ENCODE results near the gene FBXO47.

Gene FBXO47, protein sequence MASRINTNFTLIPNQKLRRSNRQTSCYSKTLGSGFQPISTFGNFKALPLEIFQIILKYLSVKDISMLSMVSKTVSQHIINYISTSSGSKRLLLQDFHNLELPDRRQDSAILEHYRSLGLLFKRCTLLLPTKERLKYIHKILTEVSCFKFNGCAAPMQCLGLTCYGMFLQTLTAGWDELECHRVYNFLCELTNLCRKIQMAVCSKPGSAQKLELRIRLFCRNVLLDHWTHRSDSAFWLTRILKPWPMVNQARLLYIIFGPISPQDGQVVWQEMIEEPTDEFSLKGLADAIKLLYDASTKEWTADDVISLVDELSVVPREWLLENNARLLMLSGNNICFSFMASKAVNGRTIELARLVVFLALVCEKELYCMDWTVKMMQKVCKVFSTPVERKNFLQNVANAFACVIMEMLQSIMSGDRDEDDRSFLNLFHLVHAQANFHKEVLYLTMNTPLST

DNA sequence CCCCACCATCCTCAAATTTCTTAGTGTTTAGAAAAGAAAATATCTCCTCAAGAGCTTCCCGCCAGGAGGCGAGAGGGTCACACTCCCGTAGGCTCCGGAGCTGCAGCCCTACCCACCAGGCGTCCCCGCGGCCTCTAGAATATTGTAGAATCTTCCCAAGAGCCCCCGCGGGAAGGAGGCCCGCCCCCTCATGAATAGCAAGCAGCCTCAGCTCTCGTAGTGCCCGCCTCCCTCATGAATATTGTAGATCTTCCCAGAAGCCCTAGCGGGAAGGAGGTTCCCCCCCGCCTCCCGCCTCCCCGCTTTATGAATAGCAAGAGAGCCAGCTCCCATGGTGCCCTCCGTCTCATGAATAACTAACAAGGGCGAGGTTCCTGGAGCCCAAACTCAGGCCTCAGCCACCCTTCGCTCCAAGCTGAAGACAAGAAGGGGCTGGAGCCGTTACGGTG, at the start of gene FBXO47:
TSS of gene FBXO47 (minus strand) at position 114 of the 449 bp plus-strand sequence. CDS start 4,378 bp downstream, outside the sequence.
- peak; percentile 80 for DNase-seq

DNA sequence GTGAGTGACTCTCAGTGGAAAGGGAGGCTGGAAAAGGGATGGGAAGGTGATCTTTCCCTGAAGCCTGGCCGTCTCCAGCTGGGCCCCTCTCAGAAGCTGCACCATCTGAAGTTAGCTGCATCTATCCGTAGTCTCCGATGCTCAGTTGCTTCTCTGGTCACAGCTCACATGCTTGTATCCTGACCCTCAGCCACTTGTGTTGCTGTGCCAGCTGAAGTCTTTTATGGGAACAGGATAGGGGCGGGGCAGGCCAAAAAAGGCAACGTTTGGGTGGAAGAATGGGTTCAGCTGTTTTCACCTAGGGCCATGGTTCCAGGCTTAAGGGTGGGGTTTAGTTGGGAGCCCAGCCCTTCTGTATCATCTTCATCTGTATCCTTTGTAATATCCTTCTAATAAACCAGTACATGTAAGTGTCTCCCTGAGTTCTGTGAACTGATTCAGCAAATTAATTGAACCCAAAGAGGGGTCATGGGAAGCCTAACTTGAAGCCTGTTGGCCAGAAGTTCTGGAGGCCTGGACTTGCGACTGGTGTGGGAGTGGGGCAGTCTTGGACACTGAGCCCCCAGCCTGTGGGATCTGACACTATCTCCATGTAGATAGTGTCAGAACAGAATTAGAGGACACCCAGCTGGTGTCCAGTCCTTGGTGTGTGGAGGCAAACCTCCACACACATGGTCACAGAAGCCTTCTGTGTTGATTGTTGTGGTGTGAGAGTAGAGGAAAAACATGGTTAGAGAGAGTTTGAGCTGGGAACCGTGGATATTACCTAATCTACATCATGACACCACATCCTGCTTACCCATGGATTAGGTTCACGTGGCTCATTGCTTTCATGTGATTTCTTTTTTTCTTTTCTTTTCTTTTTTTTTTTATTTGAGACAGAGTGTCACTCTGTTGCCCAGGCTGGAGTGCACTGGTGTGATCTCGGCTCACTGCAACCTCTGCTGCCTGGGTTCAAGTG, 49.3 kb upstream of the FBXO47 start:
- no peak for DNase-seq

DNA sequence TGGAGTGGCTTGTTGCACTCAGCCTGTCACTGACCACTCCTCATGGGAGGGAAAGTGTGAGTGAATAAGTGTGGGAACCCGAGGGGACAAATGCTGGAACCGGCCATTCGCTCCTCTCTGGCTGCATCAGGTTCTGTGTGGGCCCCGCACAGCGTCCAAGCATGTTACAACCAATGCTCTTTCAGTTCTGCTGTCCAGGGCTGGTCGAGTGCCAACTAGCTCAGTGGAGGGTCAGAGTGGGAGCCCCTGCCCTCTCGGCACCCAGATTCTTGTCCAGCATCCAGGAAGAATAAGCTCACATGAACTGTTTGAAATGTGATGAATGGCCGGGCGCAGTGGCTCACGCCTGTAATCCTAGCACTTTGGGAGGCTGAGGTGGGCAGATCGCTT, 48.3 kb upstream of the FBXO47 start:
- DNase-seq = no peak

DNA sequence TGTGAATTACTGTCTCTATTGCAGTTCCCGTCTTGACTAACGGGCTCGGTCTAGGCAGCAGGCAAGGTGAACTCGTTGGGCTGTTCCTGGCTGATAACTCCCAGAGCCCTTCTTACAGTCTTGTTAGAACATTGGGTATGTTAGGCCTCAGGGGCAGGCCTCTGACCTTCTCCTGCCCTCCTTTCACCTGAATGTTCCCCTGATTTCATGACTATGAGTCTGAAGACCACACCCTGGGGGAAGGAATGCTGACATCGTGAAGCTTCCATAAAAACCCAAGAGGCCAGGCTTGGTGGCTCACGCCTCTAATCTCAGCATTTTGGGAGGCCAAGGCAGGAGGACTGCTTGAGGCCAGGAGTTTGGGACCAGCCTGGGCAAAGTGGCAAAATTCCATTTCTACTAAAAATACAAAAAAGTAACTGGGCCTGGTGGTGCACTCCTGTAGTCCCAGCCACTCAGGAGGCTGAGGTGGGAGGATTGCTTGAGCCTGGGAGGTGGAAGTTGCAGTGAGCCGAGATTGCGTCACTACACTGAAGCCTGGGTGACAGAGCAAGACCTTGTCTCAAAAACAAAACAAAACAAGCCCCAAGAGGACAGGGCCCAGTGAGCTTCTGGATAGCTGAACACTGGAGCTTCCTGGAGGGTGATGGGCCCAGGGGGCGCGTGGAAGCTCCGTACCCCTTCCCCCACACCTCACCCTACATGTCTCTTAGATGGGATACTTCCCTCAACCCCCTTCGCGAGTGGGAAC, 47.8 kb upstream of the FBXO47 start:
- DNase-seq = no peak

DNA sequence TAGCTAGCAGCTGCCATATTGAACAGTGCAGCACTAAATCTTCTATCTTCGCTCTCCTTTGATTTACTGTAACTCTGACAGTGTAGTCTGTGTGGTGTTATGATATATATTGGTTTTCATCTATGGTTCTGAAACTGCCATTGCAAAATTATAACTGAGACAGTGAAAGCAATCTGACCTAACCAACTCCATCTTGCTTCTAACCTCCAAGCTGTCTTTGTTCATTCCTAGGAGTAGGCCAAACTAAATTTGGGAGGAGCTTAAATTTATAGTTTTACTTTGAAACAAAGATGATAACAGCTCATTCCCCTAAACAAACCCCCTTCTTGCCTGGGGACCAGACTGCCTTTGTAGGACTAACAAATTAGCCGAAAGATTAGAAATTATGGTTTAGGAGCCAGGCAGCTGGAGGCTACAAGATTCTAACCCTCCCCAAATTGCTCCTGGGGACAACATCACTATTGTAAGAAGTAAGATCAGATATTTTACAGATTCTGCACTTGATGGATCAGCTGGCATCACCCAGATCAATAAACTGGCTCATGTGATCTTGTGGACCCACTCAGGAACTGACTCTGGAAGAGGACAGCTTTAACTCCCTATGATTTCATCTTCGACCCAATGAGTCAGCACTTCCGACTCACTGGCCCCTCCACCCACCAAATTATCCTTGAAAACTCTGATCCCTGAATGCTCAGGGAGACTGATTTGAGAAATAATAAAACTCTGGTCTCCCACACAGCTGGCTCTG, 47.0 kb upstream of the FBXO47 start:
- no peak for DNase-seq

DNA sequence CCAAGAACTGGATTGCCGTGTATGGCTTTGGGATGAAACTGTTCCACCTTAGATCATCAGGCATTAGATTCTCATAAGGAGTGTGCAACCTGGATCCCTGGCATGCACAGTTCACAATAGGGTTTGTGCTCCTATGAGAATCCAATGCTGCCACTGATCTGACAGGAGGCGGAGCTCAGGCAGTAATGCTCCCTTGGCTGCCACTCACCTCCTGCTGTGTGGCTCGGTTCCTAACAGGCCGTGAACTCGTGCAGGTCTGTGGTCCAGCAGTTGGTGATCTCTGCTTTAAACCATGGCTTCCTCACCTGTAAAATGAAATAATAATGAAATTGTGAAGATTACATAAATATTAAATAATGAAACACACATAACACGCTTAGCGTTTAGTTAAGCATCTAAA, 45.5 kb upstream of the FBXO47 start:
- DNase-seq = no peak

DNA sequence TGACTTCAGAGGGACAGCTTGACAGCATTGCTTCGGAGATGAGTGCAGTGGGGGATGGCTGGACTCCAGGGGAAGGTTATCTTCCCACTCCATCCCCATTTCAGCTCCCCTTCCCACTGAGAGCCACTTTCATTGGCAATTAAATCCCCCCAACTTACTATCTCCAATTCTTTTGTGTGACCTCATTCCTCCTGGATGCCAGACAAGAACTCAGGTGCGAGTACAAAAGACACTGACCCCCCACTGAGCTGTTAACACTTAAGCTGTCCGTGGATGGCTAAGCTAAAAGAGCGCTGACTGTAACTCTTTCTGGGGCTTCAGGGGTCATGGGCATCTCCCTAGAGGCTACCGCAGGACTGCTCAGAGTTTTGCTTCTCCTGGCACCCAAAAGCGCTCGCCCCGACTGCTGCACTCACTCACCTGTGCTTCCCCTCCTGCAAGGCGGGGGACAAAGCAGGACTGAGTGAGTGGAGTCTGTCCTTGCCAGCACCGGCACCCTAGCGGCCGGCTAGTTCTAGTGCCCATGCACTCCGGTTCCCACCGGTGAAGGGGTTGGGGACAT, 44.8 kb upstream of the FBXO47 start:
- peak; percentile 83 for DNase-seq

DNA sequence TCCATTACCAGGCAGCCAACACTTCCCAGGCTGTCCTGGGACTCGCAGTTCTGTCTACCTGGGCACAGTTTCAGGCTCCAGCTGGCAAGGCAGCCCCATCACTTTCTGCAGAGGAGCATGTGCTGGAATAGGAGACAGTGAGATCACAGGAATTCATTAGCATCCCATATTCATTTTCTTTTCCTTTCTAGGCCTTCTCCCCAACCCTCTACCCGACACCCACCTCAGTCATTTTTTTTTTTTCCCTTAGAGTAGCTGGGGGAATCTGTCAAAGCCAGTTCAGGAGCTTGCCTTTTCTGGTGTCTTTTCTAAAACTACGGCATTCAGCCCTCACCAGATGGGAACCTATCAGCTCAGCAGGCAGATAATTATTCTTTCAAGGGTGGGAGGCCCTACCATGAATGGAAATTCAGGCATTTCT, 42.4 kb upstream of the FBXO47 start:
- DNase-seq = peak; percentile 51

DNA sequence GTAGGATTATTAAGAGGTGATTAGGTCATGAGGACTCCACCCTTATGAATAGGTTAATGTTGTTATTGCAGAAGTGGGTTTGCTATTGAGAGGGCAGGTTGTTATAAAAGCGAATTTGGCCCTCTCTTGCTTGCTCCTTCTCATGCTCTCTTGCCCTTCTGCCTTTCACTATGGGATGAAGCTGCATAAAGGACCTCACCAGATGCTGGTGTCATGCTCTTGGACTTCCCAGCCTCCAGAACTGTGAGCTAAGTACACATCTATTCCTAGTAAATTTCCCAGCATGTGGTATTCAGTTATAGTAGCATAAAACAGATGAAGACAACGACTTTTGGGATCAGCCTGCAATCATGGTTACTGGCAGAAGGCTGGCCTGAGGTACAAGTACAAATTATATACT, 41.4 kb upstream of the FBXO47 start:
- no peak for DNase-seq

DNA sequence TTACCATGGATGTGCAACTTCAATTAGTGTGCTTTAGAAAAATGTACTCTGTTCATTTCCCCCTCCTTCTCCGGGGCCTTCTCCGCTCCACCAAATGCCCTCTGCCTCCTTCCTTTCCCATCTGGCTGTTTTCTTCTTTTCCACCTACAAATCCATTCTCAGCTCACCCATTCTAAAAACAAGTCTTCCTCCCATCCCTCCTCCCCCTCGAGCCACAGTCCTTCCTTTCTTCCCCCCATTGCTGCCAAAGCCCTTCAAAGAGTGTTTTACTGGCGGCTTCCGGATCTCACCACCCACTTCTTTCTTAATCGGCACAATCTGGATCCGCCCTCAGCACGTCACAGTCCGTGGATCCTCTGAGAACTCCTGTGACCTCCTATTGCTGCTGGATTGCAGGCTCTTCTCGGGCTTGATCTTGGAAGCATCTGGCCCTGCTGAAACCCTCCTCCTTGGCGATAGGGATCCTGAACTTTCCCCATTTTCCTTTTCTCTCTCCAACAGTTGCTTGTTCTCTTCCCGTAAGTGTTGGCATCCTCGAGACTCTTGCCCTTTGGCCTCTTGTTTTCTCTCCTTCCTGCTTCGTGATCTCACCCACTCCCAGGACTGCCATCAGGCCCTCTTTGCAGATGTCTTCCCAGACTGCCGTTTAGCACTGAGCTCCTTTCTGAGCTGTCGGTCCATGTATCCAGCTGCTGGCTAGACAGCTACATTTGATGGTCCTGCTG, 36.0 kb upstream of the FBXO47 start:
- DNase-seq = no peak

DNA sequence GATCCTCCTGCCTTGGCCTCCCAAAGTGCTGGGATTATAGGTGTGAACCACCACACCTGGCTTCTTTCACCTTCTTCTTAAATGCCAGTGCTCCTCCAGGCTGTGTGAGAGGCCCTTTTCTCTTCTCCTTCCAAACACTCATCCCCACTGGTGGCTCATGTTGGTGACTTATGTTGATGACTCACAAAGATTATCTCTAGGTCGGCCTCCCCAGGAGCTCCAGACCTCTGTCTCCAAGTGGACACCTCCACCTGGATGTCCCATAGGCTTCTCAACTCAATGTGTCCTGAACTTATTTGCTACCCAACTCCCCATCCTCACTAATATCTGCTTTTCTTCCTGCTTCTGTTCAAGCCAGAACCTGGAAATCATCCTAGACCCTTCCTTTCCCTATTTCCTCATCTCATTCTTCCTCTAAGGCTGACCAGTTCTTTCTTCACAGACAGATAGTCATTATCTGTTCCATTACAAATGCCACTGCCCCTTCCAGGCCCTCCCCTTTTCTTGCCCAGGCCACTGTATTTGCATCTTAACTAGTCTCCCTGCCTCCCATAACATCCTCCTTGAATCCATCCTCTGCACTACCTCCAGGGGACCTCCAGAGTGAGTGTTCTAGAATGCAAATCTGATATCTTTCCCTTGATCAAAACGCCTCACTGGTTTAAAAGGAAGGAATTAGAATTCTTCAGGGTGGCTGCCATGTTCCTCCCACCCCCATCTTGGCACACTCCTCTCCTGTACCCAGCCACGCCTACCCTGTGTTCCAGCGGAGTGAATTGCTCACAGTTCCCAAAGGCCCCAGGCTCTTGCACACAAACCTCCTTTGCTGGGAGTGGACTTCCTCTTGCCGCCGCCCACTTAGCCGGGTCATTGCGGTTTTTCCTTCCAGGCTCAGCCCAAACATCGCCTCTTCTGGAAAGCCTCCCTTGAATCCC, 34.8 kb upstream of the FBXO47 start:
- peak; percentile 35 for DNase-seq

DNA sequence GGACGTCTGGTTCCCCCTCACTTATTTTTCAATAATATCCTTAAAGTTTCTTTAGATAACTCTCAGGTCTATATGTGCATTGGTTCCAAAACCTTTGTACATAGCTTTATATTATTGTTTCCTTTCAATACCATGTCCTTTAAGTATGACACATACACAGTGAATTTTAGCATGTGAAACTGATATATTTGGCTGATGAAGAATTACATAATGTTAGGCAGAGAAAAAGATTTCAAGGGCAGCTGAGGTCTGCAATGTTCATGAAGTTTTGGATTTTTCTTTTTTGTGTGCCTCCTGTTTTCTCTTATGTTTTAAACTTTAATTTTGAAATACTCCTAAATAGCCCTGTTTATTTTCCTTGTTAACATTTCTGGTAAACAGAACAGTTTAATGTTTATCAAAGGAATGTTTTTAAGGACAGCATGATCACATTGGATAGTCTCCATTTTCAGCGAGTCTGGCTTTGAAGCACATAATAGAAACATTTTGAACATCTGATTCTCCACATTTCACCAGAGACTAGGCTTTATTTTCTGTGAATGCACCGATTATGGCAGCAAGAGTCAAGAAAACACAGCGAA, 32.9 kb upstream of the FBXO47 start:
- no peak for DNase-seq

DNA sequence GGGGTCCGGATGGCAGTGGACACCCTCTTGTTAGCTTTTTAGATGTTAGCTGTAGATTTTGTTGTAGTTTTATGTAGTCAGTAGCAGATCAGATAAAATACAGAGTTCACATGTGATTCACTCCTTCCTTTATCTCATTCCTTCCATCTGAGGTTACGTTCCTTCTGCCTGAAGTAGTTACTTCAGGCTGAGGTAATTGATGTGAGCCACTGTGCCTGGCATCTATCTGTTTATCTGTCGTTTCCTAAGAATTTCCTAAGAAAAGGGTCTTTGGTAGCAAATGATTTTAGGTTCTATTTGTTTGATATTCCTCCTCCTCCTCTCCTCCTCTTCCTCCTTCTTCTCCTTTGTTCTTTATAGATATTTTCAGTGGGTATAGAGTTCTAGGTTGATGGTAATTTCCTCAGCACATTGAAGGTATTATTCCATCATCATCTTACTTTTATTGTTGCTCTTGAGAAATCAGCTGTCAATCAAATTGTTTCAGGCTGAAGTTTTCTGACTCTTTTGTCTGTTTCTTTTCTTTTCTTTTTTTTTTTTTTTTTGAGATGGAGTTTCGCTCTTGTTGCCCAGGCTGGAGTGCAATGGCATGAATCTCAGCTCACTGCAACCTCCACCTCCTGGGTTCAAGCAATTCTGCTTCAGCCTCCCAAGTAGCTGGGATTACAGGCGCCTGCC, 29.6 kb upstream of the FBXO47 start:
- no peak for DNase-seq

DNA sequence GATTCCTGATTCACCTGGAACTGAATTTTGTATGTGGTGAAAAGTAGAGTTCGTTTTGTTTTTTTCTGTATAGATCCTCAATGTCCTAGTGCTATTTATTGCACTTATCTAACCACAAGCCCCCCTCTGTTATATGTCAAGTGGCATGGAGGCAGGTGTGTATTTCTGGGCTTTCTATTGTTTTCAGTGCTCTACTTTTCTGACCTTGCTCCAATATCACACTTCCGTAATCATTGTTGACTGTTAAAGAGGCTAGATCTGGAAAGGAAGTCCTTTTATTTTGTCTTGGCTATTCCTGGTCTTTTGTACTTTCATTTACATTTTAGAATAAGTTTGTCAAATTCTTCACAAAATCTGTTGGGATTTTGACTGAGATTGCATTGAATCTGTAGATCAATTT, 26.8 kb upstream of the FBXO47 start:
- no peak for DNase-seq

DNA sequence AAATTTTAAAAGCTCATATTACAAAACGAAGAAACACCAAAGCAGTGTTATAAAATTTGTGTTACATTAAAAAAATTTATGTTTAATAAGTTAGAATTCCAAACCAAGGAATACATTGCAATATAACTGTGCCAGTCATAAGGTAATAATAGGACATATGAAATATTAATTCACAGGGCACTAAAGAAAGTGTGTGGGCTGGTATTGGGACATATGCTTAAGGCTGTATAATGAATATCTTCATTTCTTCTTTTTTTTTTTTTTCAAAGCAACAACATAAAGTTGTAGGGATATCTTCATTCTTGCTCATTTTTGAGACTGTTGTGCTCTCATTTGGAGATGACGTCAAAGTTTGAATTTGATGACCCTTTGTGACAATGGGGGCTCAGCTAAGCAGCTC, 17.5 kb upstream of the FBXO47 start:
- no peak for DNase-seq

DNA sequence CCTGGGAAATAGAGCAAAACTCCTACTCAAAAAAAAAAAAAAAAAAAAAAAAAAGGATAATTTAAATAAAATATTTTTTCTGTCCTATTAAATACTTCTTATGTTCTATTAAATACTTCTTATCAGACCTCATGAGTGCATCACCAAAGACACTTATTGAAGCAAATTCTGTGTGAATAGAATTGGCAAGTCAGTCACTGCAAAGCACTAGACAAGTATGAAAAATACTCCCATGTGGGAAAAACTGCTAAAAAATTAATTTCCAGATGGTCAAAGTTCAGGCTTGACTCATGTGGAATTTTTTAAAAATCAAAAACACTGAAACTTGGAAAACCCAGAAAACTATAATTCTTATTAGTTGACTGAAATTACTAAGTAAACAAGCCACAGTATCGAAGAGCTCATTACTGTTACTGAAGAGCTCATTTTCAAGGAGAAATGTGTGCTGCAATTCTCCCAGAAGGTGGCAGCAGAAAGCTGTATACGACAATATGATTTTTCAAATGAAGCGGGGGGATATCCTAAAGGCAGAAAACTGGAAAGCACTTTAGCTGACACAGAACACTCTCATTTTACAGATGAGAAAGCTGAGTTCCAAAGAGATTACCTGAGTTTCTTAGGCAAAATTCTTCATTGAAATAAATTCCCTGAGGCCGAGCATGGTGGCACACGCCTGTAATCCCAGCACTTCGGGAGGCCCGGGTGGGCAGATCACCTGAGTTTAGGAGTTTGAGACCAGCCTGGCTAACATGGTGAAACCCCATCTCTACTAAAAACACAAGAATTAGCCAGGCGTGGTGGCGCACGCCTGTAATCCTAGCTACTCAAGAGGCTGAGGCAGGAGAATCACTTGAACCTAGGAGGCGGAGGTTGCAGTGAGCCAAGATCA, 15.9 kb upstream of the FBXO47 start:
- DNase-seq = peak; percentile 85

DNA sequence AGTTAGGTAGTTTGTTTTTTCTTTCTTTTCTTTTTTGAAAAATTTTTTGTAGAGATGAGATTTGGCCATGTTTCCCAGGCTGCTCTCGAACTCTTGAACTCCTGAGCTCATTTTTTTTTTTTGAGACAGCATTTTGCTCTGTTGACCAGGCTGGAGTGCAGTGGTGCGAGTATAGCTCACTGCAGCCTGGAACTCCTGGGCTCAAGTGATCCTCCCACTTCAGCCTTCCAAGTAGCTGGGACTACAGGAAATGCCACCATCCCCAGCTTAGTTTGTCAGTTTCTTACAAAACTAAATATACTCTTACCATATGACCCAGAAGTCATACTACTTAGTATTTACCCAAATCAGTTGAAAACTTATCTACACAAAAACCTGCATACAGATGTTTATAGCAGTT, 14.4 kb upstream of the FBXO47 start:
- DNase-seq = peak; percentile 27
